Activated T-helper 2 cell treated with anti-CD3 and anti-CD28 coated beads, Interferon-gamma antibody, Interleukin-2, Interleukin-4, amounts not matched to agents 10 μg/mL and 5 μg/mL and 100 μg/mL, durations not matched to agents 14 hours and 24 hours and 36 hours (primary cell): ENCODE data around the gene BTG1. TPM values are rescaled to one million over a fixed set of nuclear protein-coding genes. Genes with fewer than 3 reads are reported as not detected.
"Not testable (repeated sequence)": the region's sequence is repeated elsewhere in the genome, so short reads cannot be mapped to it uniquely, and the experiment has no call there.

Experiments
- DNase-seq: peaks from one replicate; pipeline ENCODE4 v3.0.0; 2021; ENCODE audit warnings: low spot score
- H3K27ac Mint-ChIP-seq: one replicate; pipeline ENCODE4 v1.8.0; 2021; ENCODE audit warnings: mixed read lengths
- H3K27me3 Mint-ChIP-seq: one replicate; pipeline ENCODE4 v1.8.0; 2021; ENCODE audit warnings: low read depth, mixed read lengths
- H3K36me3 Mint-ChIP-seq: one replicate; pipeline ENCODE4 v1.8.0; 2021; ENCODE audit warnings: low read depth, mixed read lengths
- H3K4me1 Mint-ChIP-seq: one replicate; pipeline ENCODE4 v1.8.0; 2021; ENCODE audit warnings: low read depth, mixed read lengths
- H3K4me3 Mint-ChIP-seq: one replicate; pipeline ENCODE4 v1.8.0; 2021; ENCODE audit warnings: low read depth, mild to moderate bottlenecking, moderate library complexity, mixed read lengths
- H3K9me3 Mint-ChIP-seq: one replicate; pipeline ENCODE4 v1.8.0; 2021; ENCODE audit warnings: mixed read lengths
- intact Hi-C: fragments of 100-400 bp; cut with micrococcal nuclease; formaldehyde crosslinking; loops from one replicate; pipeline ENCODE4 v1.15.1; 2023
- total RNA-seq: library from RNA; stranded (reverse); gene quantifications from 2 replicates; pipeline ENCODE4 v1.2.3, GENCODE V29; 2022

BTG1 gene
- total RNA-seq, 1 donor from 2014 or later, result 71.7 TPM

- intact Hi-C loops, result no loop called here
- no peak overlapping the region for H3K4me3 Mint-ChIP-seq
- H3K4me1 Mint-ChIP-seq, result peaks cover 39% of the 10 kb centered on the region
Observed at GRCh38 chr12:92105110-92105509, 40.5 kb downstream of the BTG1 start.

GRCh38 chr12:92102606-92103005 is 43.0 kb downstream of the BTG1 start:
- H3K4me3 Mint-ChIP-seq, result no peak overlapping the region
- intact Hi-C loops, result no loop called here
- no peaks in the 10 kb centered on the region for H3K27me3 Mint-ChIP-seq
- DNase-seq, result no peak
- H3K4me1 Mint-ChIP-seq, result peaks cover 26% of the 10 kb centered on the region
- no peak overlapping the region for H3K27ac Mint-ChIP-seq
- H3K9me3 Mint-ChIP-seq, result peaks cover 19% of the 10 kb centered on the region
- H3K36me3 Mint-ChIP-seq, result peaks cover 15% of the 10 kb centered on the region

More at GRCh38 chr12:92105110-92105509, 40.5 kb downstream of the BTG1 start:
- H3K27me3 Mint-ChIP-seq, result no peaks in the 10 kb centered on the region
- peaks cover 8% of the 10 kb centered on the region for H3K36me3 Mint-ChIP-seq
- peaks cover 10% of the 10 kb centered on the region for H3K9me3 Mint-ChIP-seq
- no peak overlapping the region for H3K27ac Mint-ChIP-seq
- no peak for DNase-seq

- Mint-ChIP-seq H3K4me1 (peaks cover 22% of the 10 kb centered on the region), H3K36me3 (peaks cover 15% of the 10 kb centered on the region), H3K9me3 (peaks cover 19% of the 10 kb centered on the region), H3K27me3 (no peaks in the 10 kb centered on the region), H3K4me3 (no peak overlapping the region), H3K27ac (no peak overlapping the region)
- DNase-seq, result no peak
- intact Hi-C loops, result no loop called here
Observed at GRCh38 chr12:92098594-92099380, 46.9 kb downstream of the BTG1 start.

GRCh38 chr12:92096346-92097136 is 49.1 kb downstream of the BTG1 start:
- H3K36me3 Mint-ChIP-seq, result peaks cover 15% of the 10 kb centered on the region
- no peak for DNase-seq
- intact Hi-C loops, result no loop called here
- H3K27me3 Mint-ChIP-seq, result no peaks in the 10 kb centered on the region
- H3K4me3 Mint-ChIP-seq, result no peak overlapping the region
- peaks cover 22% of the 10 kb centered on the region for H3K4me1 Mint-ChIP-seq
- H3K9me3 Mint-ChIP-seq, result peaks cover 19% of the 10 kb centered on the region
- H3K27ac Mint-ChIP-seq, result peak overlapping the region; percentile 42

- Mint-ChIP-seq H3K9me3 (peaks cover 6% of the 10 kb centered on the region), H3K27me3 (no peaks in the 10 kb centered on the region), H3K36me3 (peaks cover 4% of the 10 kb centered on the region), H3K27ac (no peak overlapping the region), H3K4me1 (peaks cover 17% of the 10 kb centered on the region), H3K4me3 (no peak overlapping the region)
- DNase-seq, result no peak
- intact Hi-C loops, result no loop called here
Observed at GRCh38 chr12:92094751-92095161, 50.9 kb downstream of the BTG1 start.

- H3K27me3 Mint-ChIP-seq, H3K27ac Mint-ChIP-seq, H3K4me3 Mint-ChIP-seq, H3K9me3 Mint-ChIP-seq, intact Hi-C loops, H3K36me3 Mint-ChIP-seq, DNase-seq: not testable (repeated sequence)
- H3K4me1 Mint-ChIP-seq, result peaks cover 21% of the 10 kb centered on the region
Observed at GRCh38 chr12:92094301-92094700, 51.3 kb downstream of the BTG1 start.
